Airway epithelial cell (primary cell): ENCODE results near the gene TRIM5. TPM values are rescaled to one million over a fixed set of nuclear protein-coding genes. Genes with fewer than 3 reads are reported as not detected.

Source experiments
- total RNA-seq: library from RNA; depleted of rRNA; stranded (reverse); fragments of >200 nt; gene quantifications from 2 replicates; pipeline ENCODE4 v1.2.3, GENCODE V29; 2015

TRIM5 gene, protein sequence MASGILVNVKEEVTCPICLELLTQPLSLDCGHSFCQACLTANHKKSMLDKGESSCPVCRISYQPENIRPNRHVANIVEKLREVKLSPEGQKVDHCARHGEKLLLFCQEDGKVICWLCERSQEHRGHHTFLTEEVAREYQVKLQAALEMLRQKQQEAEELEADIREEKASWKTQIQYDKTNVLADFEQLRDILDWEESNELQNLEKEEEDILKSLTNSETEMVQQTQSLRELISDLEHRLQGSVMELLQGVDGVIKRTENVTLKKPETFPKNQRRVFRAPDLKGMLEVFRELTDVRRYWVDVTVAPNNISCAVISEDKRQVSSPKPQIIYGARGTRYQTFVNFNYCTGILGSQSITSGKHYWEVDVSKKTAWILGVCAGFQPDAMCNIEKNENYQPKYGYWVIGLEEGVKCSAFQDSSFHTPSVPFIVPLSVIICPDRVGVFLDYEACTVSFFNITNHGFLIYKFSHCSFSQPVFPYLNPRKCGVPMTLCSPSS
- 19.5 and 26.6 TPM in 2 replicates for total RNA-seq

GRCh38 chr11:5684646-5685362, at the start of gene TRIM5:
Gene TRIM5 (minus strand): TSS chr11:5685074. CDS start chr11:5680177, 4,897 bp downstream.

GRCh38 chr11:5689551-5689983, 4.7 kb upstream of the TRIM5 start, which contains the start of gene TRIM22:
Gene TRIM22 (plus strand): TSS chr11:5689790. CDS start chr11:5696233, 6,443 bp downstream.

DNA sequence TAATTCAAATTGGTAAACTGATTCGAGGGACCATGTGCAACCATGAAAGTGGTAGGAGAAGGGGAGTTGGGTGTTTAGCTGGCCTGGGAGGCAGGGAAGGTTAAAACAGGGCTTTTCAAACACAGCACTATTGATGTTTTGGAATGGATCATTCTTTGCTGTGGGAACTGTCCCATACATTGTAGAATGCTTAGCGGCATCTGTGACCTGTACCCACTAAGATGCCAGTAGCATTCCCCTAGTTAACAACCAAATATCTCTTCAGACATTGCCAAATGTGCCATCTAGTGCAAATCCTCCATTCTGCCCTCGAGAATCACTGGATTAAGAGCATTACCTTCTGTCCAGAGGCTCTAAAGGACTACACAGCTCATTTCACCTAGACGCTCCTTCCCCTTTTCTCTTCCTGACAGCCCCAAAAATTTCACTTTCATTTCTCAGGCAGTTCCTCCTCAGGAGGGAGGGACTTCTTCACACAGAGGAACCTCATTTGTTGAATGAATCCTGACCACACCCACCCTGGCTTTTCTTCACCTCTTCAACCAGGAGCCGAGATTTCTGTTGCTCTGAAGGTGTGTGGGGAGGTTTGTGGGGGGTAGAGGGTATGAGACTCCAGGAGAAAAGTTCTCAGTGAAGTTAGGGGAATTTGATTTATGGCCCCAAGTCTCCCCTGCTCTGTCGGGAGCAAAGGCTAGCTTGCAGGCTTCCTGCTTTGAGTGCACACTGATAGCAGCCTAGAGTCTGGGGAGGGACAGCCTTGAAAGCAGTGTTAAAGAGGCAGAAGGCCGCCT, 60.2 kb downstream of the TRIM5 start, which contains the start of gene TRIM34:
Gene TRIM34 (plus strand): TSS at position 513 of the 791 bp plus-strand sequence. CDS start 7,331 bp downstream, outside the sequence.

Other genes starting within 250 kb of the TRIM5 start
- not detected in 2 replicates for gene OR51I1, start 243.6 kb downstream of the TRIM5 start, total RNA-seq
- gene OR51I2, start 235.8 kb downstream of the TRIM5 start, total RNA-seq, result not detected in 2 replicates
- gene OR52D1, start 196.4 kb downstream of the TRIM5 start, total RNA-seq, result not detected in 2 replicates
- not detected in 2 replicates for gene UBQLN3, start 175.1 kb downstream of the TRIM5 start, total RNA-seq
- gene UBQLNL, start 168.4 kb downstream of the TRIM5 start, total RNA-seq, result not detected in 2 replicates
- gene OR52H1, start 136.5 kb downstream of the TRIM5 start, total RNA-seq, result not detected in 2 replicates
- not detected in 2 replicates for gene OR52B6, start 104.2 kb downstream of the TRIM5 start, total RNA-seq
- 4.7 and 5.5 TPM in 2 replicates for gene TRIM6, start 88.4 kb downstream of the TRIM5 start, total RNA-seq
- gene TRIM34, start 60.1 kb downstream of the TRIM5 start, total RNA-seq, result 9.4 and 9.5 TPM in 2 replicates
- gene TRIM22, start 4.7 kb upstream of the TRIM5 start, total RNA-seq, result 11.9 and 14.9 TPM in 2 replicates
- gene OR56B1, start 51.4 kb upstream of the TRIM5 start, total RNA-seq, result not detected in 2 replicates
- gene OR52N4, start 69.2 kb upstream of the TRIM5 start, total RNA-seq, result not detected in 2 replicates
- not detected in 2 replicates for gene OR52N5, start 98.3 kb upstream of the TRIM5 start, total RNA-seq
- gene OR52N1, start 106.2 kb upstream of the TRIM5 start, total RNA-seq, result not detected in 2 replicates
- not detected in 2 replicates for gene OR52N2, start 123.8 kb upstream of the TRIM5 start, total RNA-seq
- gene OR52E6, start 156.8 kb upstream of the TRIM5 start, total RNA-seq, result not detected in 2 replicates
- gene OR52E8, start 172.6 kb upstream of the TRIM5 start, total RNA-seq, result not detected in 2 replicates
- not detected in 2 replicates for gene OR52E4, start 195.6 kb upstream of the TRIM5 start, total RNA-seq
- not detected in 2 replicates for gene OR52E5, start 208.1 kb upstream of the TRIM5 start, total RNA-seq